SK-N-MC (cell line): Measurements from ENCODE around the gene EPB41L4A.

Experiments used
- EZH2 ChIP-seq: fragments of 200-600 bp; sonication (generic); IDR thresholded peaks from one replicate; pipeline ENCODE4 v1.6.1; 2017; ENCODE audit warnings: antibody characterized with exemption
- FOXP2 ChIP-seq: optimal IDR thresholded peaks from 2 replicates; pipeline ENCODE3; 2011; ENCODE audit warnings: mild to moderate bottlenecking, moderate library complexity; ENCODE audit not compliant: insufficient read depth; ENCODE audit errors: extremely low read length, control extremely low read depth
- POLR2AphosphoS5 ChIP-seq: IDR thresholded peaks from 2 replicates; pipeline ENCODE4 v1.6.1; 2012; ENCODE audit warnings: mild to moderate bottlenecking, low read depth, low read length, borderline replicate concordance

GRCh38 chr5:112221128-112221527 lies 197.9 kb downstream of the EPB41L4A start:
- TF ChIP-seq POLR2AphosphoS5 (no peak), EZH2 (no peak), FOXP2 (no peak)
